ENCODE measurements around the gene BRD3. TPM values are rescaled to one million over a fixed set of nuclear protein-coding genes. Genes with fewer than 3 reads are reported as not detected.

BRD3 gene
- polyA plus RNA-seq, 3 donors = 45.0 to 52.4 (median 46.4) TPM

DNA sequence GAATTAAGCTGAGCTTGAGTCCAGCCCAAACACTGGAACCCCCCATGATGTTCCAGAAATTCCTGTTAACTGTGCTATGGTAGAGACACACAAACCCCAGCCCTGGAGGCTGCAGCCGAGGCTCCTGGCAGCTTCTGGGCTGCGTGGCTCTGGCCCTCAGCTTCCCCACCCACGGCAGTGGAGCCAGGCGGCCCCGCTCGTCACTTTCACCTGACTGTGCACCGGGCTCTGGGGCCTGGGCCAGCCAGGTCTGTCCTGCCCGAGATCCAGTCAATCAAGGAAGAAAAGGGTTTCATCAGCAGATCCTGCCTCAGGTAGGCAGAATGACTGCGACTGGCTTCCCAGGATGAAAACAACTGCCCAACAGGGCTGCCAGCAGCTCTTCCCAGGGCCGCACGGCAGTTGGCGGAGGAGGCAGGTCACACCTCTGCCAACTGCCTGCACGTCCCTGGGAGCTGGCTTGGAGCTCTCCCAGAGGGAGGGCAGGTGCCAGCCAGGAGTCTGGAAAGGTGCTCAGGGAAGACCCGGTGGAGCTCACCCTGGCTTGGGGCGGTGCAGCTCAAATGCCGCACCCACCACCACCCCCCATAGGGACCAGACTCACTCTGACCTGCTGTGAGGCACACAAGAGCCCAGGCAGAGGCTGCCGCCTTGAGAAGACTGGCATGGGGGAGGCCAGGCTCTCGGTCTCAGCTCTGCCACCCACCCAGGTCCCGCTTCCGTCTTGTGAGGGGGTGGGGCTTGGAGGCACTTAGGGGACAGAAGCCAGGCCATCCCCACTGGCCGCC is 20.7 kb downstream of the BRD3 start:
- DNase-seq (ENCODE audit: extremely low read depth in 1 of 11, low read depth in 9 of 11, low spot score in 4 of 11) = no peak

DNA sequence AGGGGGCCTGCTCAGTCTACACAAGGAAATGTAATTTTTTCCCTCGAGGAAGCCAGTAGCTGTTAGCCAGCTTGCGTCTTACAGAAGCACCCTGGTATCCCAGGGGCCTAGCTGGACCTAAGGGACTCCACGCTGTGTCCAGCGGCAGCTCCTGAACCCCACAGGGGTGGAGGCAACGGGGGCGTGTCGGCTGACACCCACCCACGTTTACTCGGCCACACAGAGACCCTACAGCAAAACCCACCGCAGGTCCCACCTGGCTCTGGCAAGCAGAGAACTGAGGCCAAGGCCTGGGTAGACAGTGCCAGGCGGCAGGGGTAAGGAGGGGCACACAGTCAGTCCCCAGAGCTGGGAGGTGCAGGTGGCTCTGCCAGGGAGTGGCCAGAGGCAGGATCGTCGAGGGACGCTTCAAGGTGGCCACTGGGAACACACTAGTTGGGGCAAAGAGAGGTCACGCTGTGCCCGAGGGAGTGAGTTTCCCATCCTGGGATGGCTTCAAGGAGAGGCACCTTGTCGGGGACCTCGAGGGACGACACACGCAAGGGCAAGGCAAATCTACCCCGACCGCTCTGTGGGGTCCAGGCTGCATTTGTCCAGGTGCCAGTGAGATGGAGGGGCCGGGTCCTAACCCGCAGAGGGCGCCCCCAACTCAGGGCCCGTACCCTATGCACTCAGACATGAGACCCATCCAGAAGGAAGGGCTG is 21.8 kb downstream of the BRD3 start:
- DNase-seq (ENCODE audit: extremely low read depth in 1 of 11, low read depth in 9 of 11, low spot score in 4 of 11) = no peak

DNA sequence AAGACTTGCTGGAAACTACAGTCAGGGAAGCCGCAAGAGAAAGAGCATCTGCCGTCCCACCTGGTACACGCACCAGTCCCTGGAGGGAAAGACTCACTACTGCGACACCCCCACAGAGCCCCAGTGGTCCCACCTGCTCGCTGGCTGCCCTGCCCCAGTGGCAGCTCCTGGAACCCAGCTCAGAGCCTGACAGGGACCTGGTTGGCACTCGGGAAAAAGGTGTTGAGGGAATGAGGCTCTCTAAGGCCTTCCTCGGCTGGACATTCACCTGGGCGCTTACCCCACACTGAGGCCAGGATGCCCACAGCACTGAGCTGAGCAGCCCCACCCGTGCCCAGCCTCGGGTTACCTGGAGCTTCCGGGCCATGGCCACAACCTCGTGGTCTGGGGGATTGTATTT is 22.9 kb downstream of the BRD3 start:
- no peak for DNase-seq (ENCODE audit: extremely low read depth in 1 of 11, low read depth in 9 of 11, low spot score in 4 of 11)

DNA sequence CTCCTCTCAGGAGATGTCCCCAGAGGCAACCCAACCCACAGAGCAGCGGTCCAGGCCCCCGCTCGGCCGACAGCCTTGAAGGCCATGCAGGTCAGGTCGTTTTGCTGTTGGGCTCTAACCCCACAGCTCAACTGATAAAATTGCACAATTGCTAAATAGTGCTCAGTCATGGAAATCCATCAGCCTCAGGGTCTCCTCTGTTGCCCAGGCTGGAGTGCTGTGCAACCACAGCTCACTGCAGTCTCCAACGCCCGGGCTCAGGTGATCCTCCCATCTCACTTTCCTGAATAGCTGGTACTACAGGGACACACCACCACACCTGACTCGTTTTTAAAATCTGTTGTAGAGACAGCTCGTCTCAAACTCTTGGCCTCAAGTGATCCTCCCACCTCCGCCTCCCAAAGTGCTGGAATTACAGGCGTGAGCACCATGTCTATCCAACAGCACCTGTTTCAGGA is 24.3 kb downstream of the BRD3 start:
- no peak for DNase-seq (ENCODE audit: extremely low read depth in 1 of 11, low read depth in 9 of 11, low spot score in 4 of 11)

DNA sequence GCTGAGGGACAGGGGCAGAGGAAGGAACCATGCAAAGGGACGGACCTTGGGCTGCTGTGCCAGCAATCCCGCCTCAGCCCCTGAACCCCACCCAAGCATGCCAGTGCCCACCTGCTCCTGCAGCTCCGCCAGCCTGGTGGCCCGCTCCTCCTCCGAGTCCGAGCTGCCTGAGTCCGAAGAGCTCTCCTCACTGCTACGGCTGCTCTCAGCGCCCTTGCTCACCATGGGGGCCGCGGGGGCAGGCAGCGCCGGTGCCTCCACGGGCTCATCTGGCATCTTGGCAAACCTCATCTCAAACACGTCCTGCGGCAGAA is 26.2 kb downstream of the BRD3 start:
- DNase-seq (ENCODE audit: extremely low read depth in 1 of 11, low read depth in 9 of 11, low spot score in 4 of 11) = no peak

DNA sequence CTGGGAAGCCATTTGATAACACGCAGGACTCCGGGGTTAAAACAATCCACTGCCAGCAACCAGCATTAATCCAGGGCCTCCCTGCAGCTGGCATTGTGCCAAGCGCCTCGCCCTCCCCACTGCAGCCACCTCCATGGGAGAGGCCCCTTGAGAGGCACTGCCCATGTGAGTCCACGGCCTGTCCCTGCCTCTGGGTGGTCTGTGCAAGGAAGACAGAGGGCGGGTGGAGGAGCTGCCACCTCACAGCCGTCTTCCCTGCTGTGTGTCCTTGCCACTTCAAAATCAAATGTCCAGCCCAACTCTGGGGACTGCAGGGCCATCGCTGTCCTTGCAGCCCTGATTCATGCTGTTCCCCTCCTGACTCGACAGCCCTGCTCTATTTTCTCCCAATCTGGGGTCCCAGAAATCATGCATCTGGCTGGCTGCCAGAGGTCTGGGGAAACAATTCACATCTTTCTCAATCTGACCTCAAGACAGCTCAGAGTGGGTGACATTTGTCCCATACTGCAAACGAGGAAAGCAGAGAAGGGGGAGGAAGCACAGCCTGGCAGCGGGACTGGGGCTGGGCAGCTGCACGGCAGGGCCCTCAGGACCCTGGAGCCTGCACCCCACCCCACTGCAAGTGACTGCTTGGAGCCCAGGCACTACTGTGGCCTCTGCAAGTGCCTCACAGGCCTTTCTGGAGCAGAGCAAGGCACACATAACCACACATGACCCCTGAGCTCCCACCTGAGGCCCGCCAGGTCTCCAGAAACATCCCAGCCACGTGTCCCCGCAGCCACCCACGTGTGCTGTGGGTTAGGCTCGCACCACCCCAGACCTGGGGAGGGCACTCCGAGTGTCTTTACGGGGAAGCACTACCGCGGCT is 26.8 kb downstream of the BRD3 start:
- no peak for DNase-seq (ENCODE audit: extremely low read depth in 1 of 11, low read depth in 9 of 11, low spot score in 4 of 11)

DNA sequence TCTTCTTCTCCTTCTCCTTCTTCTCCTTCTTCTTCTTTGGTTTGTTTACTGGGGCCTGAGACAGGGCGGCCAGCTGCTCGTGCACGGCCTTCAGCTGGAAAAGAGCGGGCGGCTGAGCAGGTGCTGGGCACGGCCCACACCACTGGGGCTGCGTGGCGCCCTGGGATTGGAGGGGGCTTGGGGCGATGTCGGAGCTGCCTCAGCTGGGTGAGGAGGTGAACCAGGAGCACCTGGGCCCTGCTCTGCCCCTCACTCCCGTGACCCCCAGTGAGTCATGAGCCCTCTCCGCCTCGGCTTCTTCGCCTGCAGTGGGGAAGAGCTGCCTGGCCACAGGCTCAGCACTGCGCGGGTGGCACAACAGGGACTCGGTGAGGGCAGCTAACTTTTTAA is 27.7 kb downstream of the BRD3 start:
- no peak for DNase-seq (ENCODE audit: extremely low read depth in 1 of 11, low read depth in 9 of 11, low spot score in 4 of 11)

DNA sequence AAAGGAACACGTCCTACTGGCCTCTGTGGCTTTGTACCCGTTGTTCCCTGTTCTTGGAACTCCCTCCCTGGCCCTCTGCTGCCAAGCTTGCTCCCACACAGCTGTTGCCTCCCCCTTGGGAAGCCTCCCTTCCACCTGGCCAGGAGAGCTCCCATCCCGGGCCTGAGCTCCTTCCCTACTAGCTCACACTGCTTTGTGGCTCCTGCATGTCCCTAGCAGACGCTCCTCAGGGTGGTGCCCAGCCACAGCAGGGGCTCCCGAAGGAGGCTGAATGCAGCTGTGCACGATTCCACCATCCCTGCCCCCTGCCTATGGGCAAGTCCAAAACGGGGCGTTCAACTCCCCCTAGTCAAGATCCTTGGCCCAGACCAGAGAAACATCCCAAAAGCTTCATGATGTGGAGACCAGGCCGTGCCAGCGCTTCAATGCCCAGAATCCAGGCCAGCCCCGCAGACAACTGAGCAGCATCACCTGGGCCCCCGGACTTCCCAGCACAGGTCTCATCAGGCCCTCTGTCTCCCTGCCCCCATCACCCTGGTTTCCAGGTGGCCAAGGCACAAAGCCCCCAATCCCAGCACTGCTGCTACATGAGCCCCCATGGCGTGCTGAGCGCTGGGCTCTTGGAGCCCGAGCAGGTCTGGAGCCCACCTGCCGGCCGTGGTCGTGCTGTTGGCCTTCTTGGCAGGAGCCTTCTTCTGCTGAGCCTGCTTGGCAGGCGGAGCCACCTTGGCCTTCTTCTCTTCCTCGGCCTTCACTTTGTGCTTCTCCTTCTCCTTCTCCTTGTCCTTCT is 28.2 kb downstream of the BRD3 start:
- DNase-seq (ENCODE audit: extremely low read depth in 1 of 11, low read depth in 9 of 11, low spot score in 4 of 11) = no peak

DNA sequence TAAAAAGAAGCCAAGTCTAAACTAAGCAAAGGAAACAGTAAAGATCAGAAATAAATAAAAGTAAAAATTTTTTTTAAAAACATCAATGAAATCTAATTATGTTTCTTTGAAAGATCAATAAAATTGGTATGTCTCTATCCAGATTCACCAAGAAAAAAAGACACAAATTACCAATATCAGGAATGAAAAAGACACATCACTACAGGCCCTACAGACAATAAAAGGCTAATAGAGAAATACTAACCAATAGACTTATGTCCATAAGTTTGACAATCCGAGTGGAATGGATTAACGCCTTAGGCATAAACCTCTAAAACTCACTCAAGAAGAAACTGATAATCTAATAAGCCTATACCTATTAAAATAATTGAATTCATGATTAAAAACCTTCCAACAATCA is 30.2 kb downstream of the BRD3 start:
- DNase-seq (ENCODE audit: extremely low read depth in 1 of 11, low read depth in 9 of 11, low spot score in 4 of 11) = no peak

DNA sequence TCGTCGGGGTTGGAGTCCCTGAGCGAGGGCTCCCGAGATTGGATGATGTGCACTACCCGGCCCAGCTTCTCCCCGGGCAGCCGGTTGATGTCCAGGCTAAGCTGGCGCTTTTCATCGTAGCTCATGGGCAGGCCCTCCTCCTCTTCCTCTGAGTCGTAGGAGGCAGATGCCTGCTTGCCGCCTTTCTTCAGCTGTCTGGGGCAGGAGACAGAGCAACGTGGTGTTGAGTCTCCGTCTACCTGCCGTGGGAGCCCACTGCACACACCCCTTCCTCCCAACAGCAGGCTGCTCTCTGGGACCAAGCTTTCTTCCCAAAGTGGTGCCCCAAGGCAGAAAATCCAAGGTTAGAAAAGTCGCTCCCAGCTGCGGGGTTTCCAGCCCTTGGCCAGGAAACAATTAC is 31.7 kb downstream of the BRD3 start:
- DNase-seq (ENCODE audit: extremely low read depth in 1 of 11, low read depth in 9 of 11, low spot score in 4 of 11) = no peak

DNA sequence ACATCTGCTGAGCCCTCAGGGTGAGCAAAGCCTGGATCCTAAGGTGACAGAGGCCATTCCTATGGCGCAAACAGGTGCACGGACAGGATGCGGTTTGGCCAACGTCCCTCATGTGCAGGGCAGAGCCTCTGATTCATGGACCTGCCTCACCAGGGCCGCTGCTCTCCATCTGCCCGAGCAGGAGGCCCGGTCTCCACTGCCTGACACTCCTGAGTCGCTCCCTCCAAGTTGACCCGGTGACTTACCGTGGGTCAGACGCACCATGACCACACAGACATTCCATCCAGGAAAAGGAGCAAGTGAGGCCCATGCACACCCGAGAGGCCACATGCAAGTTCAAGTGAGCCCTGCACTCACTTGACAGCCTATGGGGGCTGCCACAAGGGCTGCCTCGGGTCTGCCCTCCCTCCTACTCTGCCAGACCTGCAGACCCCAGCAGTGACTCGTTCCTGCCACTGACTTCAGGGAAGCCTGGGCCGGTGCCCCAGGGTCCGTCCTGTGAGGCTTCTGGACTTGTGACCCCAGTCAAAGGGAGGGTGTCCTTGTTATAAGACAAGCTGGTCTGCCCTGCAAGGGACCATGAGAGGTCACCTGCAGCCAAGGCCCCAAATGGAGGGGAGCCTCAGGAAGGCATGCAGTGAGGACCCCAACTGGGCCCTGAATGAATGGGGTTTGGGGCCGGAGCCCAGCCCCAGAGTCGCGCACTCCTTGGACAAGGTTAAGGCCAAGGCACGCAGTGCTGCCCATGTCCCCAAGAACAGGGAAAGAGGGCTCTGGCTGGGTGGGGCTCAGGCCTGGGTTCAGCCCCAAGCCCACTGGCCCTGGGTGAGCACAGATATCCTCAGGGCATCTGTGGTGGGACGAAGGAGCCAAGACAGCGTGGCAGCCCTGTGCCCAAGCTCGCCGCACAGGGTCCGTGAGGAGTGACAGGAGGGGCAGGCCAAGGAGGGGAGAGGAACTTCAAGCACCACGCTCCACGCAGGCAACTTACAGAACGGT is 32.5 kb downstream of the BRD3 start:
- DNase-seq (ENCODE audit: extremely low read depth in 1 of 11, low read depth in 9 of 11, low spot score in 4 of 11) = no peak

DNA sequence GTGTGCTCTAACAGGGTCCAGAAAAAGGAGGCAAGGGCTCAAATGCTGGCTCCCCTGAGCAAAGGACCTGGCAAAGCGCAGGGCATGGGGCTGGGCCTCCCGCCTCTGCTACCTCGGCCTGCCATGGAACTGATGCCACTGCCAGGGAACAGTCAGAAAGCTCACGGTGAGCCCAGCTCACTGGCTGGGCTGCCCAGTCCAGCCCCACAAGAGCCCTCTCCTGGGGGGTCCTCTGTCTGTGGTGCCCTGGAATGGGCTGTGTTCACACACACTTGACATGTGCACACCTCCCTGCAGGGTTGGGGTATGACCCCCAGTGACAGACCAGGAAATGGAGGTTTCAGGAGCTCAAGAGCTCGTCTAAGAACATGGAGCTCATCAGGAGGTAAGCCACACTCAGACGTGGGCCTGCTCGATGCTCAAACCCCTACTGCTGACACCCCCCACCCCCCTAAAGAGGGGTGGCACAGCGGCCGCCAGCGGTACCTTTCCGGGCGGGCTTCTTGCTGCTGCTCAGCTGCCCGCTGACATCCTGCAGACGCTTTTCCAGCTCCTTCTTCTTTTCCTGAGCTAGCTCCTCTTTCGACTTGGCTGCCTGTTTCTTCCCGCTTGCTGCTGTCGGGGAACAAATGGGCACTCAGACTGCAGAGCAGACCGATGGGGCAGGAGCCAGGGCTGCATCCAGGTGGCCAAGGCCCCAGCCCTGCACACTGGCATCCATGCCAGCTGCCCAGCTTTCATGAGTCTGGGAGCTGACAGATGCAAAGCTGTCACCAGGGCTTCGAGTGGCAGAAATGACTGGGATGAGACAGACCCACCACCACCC is 33.4 kb downstream of the BRD3 start:
- no peak for DNase-seq (ENCODE audit: extremely low read depth in 1 of 11, low read depth in 9 of 11, low spot score in 4 of 11)

DNA sequence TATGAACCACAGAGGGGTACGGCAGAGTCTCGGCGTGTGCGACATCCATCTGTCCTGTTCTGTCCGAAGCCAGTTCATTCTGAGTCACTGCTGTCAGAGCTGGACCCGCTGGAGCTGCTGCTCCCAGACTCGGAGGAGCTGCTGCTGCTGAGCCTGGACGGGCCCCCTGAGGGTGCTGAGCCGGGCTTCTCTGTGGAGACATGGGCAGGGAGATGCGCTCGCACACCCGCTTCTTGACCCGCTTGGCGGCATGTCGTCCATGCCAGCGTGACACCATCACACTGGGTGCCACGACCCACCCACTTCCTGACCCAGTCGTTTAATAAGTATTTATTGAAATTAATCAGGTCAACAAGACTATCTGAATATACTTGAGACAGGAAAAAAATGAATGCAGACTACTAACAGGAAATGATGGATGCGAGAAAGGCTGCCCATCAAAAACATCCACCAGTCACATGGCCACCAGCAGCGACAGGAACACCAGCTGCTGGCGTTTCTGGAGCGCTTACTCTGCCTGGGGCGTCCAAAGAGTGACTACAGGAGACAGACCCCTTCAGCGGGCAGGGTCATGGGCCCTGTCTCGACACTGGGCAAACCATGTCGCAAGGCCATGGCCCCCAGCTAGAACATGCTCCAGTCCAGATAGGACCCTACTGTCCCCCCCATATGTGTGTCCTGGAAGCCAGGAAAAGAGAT is 34.2 kb downstream of the BRD3 start:
- DNase-seq (ENCODE audit: extremely low read depth in 1 of 11, low read depth in 9 of 11, low spot score in 4 of 11) = no peak

DNA sequence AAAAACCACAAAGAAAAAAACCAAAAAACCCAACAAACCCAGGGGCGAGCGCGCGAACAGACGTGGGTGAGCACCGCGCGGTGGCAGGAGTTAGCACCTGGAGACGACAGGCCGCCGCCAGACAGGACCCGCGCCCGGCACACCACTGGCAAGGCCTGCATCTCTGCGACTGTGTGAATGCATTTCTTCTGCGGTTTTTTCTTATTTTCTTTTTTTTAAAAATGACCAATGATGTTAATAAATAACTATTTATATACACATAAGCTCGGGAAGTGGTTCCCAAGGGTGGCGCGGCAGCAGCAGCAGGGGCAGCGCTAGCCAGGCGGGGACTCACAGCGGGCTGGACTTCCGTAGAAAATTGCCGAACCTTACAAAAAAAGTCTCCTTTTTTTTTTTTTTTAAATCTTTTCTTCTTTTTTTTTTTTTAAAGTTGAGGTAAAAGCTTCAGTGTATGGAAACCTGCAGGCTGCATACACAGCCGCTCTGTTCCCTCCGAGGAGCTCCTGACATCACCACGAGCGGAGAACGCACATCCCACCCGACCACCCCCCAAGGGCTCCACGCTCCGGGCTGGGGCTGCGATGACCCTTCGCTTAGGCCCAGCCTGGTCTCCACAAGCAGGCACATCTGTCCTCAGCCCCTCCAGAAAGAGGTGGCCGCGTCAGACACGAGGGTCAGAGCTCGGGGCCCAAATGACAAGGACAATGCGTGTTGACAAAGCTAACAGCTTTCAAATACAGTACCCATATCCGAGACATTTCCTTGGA is 35.2 kb downstream of the BRD3 start:
- no peak for DNase-seq (ENCODE audit: extremely low read depth in 1 of 11, low read depth in 9 of 11, low spot score in 4 of 11)

DNA sequence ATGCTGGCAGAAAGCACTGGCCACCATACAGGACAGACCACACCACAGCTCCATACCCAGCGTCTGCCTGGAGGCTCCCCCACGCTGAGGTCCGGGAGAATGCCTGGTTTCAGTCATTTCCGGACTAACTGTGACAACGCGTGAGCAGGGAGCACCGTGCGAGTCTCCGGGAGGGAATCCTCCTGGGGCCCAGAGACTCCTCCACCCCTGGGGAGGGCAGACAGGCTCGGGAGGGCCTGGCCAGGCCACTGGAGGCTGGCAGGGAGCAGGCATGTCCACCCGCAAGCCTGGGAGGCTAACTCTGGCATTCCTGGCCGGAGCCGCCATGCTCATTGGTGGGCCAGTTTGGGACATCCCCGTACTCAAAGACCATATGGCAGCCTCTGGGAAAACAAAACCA is 36.0 kb downstream of the BRD3 start:
- DNase-seq (ENCODE audit: extremely low read depth in 1 of 11, low read depth in 9 of 11, low spot score in 4 of 11) = no peak
